Upper lobe of left lung (tissue), 6 donors: ENCODE results near the gene SERPINE3. TPM values are rescaled to one million over a fixed set of nuclear protein-coding genes. Genes with fewer than 3 reads are reported as not detected.
A peak's percentile ranks its signal among the peaks of the same experiment; 100 is the strongest.

ENCODE experiments used
- ATAC-seq, 2 donors: fragments of 200-7000 bp; cut with Tn5 transposase; one replicate each; pipeline ENCODE4 v1.9.1; 2022; ENCODE audit warnings: mild to moderate bottlenecking in 2 of 2, moderate library complexity in 2 of 2; ENCODE audit not compliant: low FRiP score in 2 of 2
- DNase-seq, 2 donors: peaks; one replicate each; pipeline ENCODE4 v3.0.0-alpha.2; 2019 to 2020
- H3K27ac ChIP-seq, 4 donors: fragments of 200-600 bp; sonication (generic); one replicate each; pipeline ENCODE4 v1.5.1; 2016 to 2019
- H3K27me3 ChIP-seq, 4 donors: fragments of 200-600 bp; sonication (generic); one replicate each; pipeline ENCODE4 v1.5.1; 2017 to 2019
- H3K36me3 ChIP-seq, 4 donors: fragments of 200-600 bp; sonication (generic); one replicate each; pipeline ENCODE4 v1.5.1; 2016 to 2019
- H3K4me1 ChIP-seq, 4 donors: fragments of 200-600 bp; sonication (generic); one replicate each; pipeline ENCODE4 v1.5.1; 2018 to 2019
- H3K4me3 ChIP-seq, 4 donors: fragments of 200-600 bp; sonication (generic); one replicate each; pipeline ENCODE4 v1.5.1; 2017 to 2019; ENCODE audit warnings: mild to moderate bottlenecking in 2 of 4, moderate library complexity in 1 of 4
- H3K9me3 ChIP-seq, 4 donors: fragments of 200-600 bp; sonication (generic); one replicate each; pipeline ENCODE4 v1.5.1; 2018 to 2019
- EP300 ChIP-seq, 4 donors: sonication (generic); formaldehyde crosslinking; IDR thresholded peaks; one replicate each; pipeline ENCODE4 v1.5.1; 2017; ENCODE audit warnings: antibody characterized with exemption in 4 of 4, control low read depth in 2 of 4
- POLR2A ChIP-seq, 4 donors: fragments of 450-650 bp; IDR thresholded peaks; one replicate each; pipeline ENCODE4 v1.5.1; 2016 to 2017; ENCODE audit warnings: antibody characterized with exemption in 4 of 4, mild to moderate bottlenecking in 2 of 4
- POLR2AphosphoS5 ChIP-seq, 2 donors: sonication (generic); formaldehyde crosslinking; IDR thresholded peaks; one replicate each; pipeline ENCODE4 v1.5.1; 2017; ENCODE audit warnings: antibody characterized with exemption in 2 of 2
- WGBS, 2 donors: methylation state at CpG; one replicate each; pipeline ENCODE4 v1.1.5; 2017 to 2018; 5-methylcytosine and 5-hydroxymethylcytosine counted together
- total RNA-seq, 6 donors: library from RNA; depleted of rRNA in 4 of 6; stranded (reverse); fragments of >200 nt in 4 of 6; gene quantifications; one replicate each; pipeline versions ENCODE4 v1.1.0 to v1.2.1, GENCODE V29; 2016 to 2021
- TF ChIP-seq, protein P1 (sequence below), 6 experiments: fragments of 450-650 bp in 4 of 6; fragments of 200-600 bp in 2 of 6; sonication (generic) in 2 of 6; IDR thresholded peaks; one replicate each; pipeline ENCODE4 v1.5.1; 2016 to 2019; ENCODE audit warnings: antibody characterized with exemption in 6 of 6
- donor health status: DM: no; HTN: no; CAD: no; lungs with moderate emphysema.
- donor health status: DM: no; HTN: yes; CAD: no; lungs with severe emphysema.

The SERPINE3 gene
- total RNA-seq, 6 donors from 2014 or later = not detected

- TF ChIP-seq, protein P1, sequence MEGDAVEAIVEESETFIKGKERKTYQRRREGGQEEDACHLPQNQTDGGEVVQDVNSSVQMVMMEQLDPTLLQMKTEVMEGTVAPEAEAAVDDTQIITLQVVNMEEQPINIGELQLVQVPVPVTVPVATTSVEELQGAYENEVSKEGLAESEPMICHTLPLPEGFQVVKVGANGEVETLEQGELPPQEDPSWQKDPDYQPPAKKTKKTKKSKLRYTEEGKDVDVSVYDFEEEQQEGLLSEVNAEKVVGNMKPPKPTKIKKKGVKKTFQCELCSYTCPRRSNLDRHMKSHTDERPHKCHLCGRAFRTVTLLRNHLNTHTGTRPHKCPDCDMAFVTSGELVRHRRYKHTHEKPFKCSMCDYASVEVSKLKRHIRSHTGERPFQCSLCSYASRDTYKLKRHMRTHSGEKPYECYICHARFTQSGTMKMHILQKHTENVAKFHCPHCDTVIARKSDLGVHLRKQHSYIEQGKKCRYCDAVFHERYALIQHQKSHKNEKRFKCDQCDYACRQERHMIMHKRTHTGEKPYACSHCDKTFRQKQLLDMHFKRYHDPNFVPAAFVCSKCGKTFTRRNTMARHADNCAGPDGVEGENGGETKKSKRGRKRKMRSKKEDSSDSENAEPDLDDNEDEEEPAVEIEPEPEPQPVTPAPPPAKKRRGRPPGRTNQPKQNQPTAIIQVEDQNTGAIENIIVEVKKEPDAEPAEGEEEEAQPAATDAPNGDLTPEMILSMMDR (IDR thresholded peaks at IDR 0.05) = no peak
- ATAC-seq (no peak), DNase-seq (no peak)
- Histone ChIP-seq H3K27ac (no peak overlapping the region), H3K4me1 (no peaks in the 10 kb centered on the region), H3K9me3 (no peaks in the 10 kb centered on the region), H3K36me3 (peaks cover 0 to 65% (median 18%) of the 10 kb centered on the region in 4 donors), H3K27me3 (no peaks in the 10 kb centered on the region), H3K4me3 (no peak overlapping the region)
Measured at GRCh38 chr13:51363625-51364024, 24.1 kb downstream of the SERPINE3 start.

- DNase-seq (no peak), ATAC-seq (no peak)
- TF ChIP-seq, protein P1 (IDR thresholded peaks at IDR 0.05) = no peak
- TF ChIP-seq POLR2A (IDR thresholded peaks at IDR 0.05) = no peak
- no peak for TF ChIP-seq EP300 (IDR thresholded peaks at IDR 0.05)
- no peak for TF ChIP-seq POLR2AphosphoS5 (IDR thresholded peaks at IDR 0.05)
- Histone ChIP-seq H3K9me3 (no peaks in the 10 kb centered on the region), H3K4me3 (no peak overlapping the region), H3K4me1 (no peaks in the 10 kb centered on the region), H3K36me3 (peaks cover 3 to 72% (median 20%) of the 10 kb centered on the region in 4 donors), H3K27me3 (no peaks in the 10 kb centered on the region), H3K27ac (no peak overlapping the region)
- WGBS, 2 donors = 79 to 82% methylated on average over 3 of the region's 3 CpGs
Measured at GRCh38 chr13:51364404-51365008, 25.0 kb downstream of the SERPINE3 start.

DNA sequence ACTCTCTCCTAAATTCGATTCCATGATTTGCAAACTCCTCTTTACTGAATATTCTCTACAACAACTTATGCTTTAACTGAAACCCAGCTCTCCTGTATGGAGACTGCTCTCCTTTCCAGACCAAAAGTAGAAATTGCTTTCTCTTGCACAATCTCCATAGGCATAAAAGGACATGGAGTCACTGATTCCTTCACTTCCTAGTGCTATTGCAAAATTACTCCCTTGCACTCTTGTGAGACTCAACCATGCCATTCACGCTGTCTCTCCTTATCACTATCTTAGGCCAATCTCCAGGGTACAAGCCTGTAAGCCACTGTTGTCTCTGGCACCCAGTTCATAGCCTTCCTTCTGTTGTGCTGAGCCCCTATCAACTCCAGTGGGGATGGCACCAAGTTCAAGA lies 30.6 kb downstream of the SERPINE3 start:
- TF ChIP-seq POLR2AphosphoS5 (IDR thresholded peaks at IDR 0.05) (no peak), EP300 (IDR thresholded peaks at IDR 0.05) (no peak), POLR2A (IDR thresholded peaks at IDR 0.05) (no peak)
- TF ChIP-seq, protein P1 (IDR thresholded peaks at IDR 0.05) = no peak
- DNase-seq (no peak), ATAC-seq (peak in 1 of 2 donors; percentile 50)
- no peak overlapping the region for H3K27ac ChIP-seq
- peaks cover 0 to 6% (median 2%) of the 10 kb centered on the region in 4 donors for H3K4me1 ChIP-seq
- H3K4me3 ChIP-seq = no peak overlapping the region
- H3K9me3 ChIP-seq = no peaks in the 10 kb centered on the region
- no peaks in the 10 kb centered on the region for H3K27me3 ChIP-seq
- peaks cover 6 to 73% (median 35%) of the 10 kb centered on the region in 4 donors for H3K36me3 ChIP-seq
- WGBS, 2 donors = 79 to 87% methylated on average over 2 of the region's 2 CpGs

DNA sequence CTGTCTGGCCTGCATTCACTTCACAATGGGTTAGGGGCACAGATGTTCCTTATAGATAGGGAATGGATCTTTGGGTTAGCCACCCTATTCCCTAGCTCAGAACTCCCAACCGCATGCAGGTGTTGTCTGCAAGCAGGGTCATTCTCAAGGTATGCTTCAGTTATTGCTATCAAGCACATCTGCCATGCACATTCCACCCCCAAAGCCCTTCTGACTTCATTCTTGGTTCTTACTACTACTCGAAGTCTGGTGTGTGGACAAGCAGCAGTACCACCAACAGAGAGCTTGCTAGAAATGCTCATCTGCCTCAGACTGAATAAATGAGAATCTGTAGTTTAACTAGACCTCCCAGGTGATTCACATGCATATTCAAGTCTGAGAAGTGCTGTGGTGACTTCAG lies 31.3 kb downstream of the SERPINE3 start:
- H3K36me3 ChIP-seq = peaks cover 8 to 73% (median 38%) of the 10 kb centered on the region in 4 donors
- H3K27ac ChIP-seq = no peak overlapping the region
- no peak for TF ChIP-seq POLR2A (IDR thresholded peaks at IDR 0.05)
- TF ChIP-seq, protein P1 (IDR thresholded peaks at IDR 0.05) = no peak
- TF ChIP-seq POLR2AphosphoS5 (IDR thresholded peaks at IDR 0.05) = no peak
- no peak for TF ChIP-seq EP300 (IDR thresholded peaks at IDR 0.05)
- DNase-seq (no peak), ATAC-seq (no peak)
- no peaks in the 10 kb centered on the region for H3K27me3 ChIP-seq
- 93 to 96% methylated on average over 2 of the region's 2 CpGs for WGBS, 2 donors
- H3K9me3 ChIP-seq = no peaks in the 10 kb centered on the region
- H3K4me1 ChIP-seq = peaks cover 0 to 6% (median 2%) of the 10 kb centered on the region in 4 donors
- no peak overlapping the region for H3K4me3 ChIP-seq

DNA sequence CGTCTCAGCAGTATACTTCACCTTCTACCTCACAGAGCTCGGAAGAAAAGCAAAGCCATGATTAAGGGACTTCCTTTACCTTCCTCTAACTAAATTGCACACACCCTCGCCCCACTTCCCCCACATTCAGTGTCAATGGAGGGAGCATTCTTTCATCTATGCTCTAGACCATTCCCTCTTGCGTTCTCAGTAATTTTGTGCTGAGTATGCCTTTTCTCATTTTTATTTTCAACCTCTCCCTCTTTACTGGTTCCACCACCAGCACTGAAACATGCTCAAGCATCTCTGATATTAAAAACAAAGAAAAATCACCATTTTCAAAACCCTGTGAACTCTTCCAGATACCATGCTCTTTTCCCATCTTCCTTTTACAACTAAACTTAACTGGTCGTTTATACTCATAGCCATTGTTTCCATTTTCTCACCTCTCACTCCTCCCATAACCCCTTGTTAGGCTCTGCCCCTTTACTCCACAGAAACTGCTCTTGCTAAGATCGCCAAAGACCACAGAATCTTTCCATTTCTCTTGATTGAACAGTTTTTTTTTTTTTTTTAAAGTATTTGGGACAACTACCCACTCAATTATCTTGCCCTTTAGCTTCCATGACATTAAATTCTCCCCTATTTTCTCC lies 32.4 kb downstream of the SERPINE3 start:
- ATAC-seq = no peak
- Histone ChIP-seq H3K4me1 (peaks cover 0 to 6% (median 2%) of the 10 kb centered on the region in 4 donors), H3K9me3 (no peaks in the 10 kb centered on the region), H3K36me3 (peaks cover 8 to 73% (median 37%) of the 10 kb centered on the region in 4 donors), H3K27me3 (no peaks in the 10 kb centered on the region), H3K4me3 (no peak overlapping the region), H3K27ac (no peak overlapping the region)
- no peak for DNase-seq
- no peak for TF ChIP-seq POLR2A (IDR thresholded peaks at IDR 0.05)
- no peak for TF ChIP-seq EP300 (IDR thresholded peaks at IDR 0.05)
- TF ChIP-seq, protein P1 (IDR thresholded peaks at IDR 0.05) = no peak
- WGBS, 2 donors = 87 to 89% methylated on average over 6 of the region's 6 CpGs
